IMR-90 (cell line): Measurements from ENCODE around the gene PNKP. TPM values are rescaled to one million over a fixed set of nuclear protein-coding genes. Genes with fewer than 3 reads are reported as not detected.

Source experiments
- ATAC-seq: fragments of 200-7000 bp; cut with Tn5 transposase; 2 replicates; pipeline ENCODE4 v1.9.1; 2020; ENCODE audit warnings: low read depth, mild to moderate bottlenecking, moderate library complexity
- BruUV-seq: library from RNA; stranded (reverse); fragments of 400-500 nt; replicated peaks from 2 replicates; lab custom pipeline; 2021; lab: Mats Ljungman, UMichigan
- CTCF ChIA-PET: fragments of 300-600 bp; formaldehyde crosslinking; extraction: SDS; loops from one replicate; lab custom pipeline; 2021; ENCODE audit warnings: antibody characterized with exemption; lab: Yijun Ruan, JAX
- POLR2A ChIA-PET: fragments of 300-600 bp; sonication (Branson Sonifier 250); formaldehyde crosslinking; loops from one replicate; lab custom pipeline; 2022; ENCODE audit warnings: antibody characterized with exemption; ENCODE audit not compliant: unreplicated experiment; lab: Charles Lee
- DNase-seq: peaks from one replicate; pipeline ENCODE4 v3.0.0; 2013
- H2AFZ ChIP-seq: replicated peaks from 2 replicates; pipeline ENCODE3; 2013; ENCODE audit warnings: low read length, mild to moderate bottlenecking; ENCODE audit not compliant: poor library complexity
- H2AK5ac ChIP-seq: 2 replicates; pipeline ENCODE4 v1.6.1; 2013; ENCODE audit warnings: low read depth, low read length, inconsistent platforms
- H2AK9ac ChIP-seq: replicated peaks from 2 replicates; pipeline ENCODE3; 2013; ENCODE audit warnings: mild to moderate bottlenecking, low read depth, low read length, moderate library complexity; ENCODE audit not compliant: poor library complexity
- H2BK120ac ChIP-seq: 2 replicates; pipeline ENCODE4 v1.6.1; 2013; ENCODE audit warnings: low read depth, low read length, inconsistent platforms
- H2BK15ac ChIP-seq: 3 replicates; pipeline ENCODE4 v1.6.1; 2013; ENCODE audit warnings: low read depth, low read length, inconsistent platforms
- H2BK20ac ChIP-seq: 2 replicates; pipeline ENCODE4 v1.6.1; 2013; ENCODE audit warnings: low read depth, mild to moderate bottlenecking, inconsistent platforms, low read length, moderate library complexity
- H2BK5ac ChIP-seq: 2 replicates; pipeline ENCODE4 v1.6.1; 2013; ENCODE audit warnings: mild to moderate bottlenecking, low read depth, low read length, inconsistent platforms; ENCODE audit not compliant: poor library complexity, severe bottlenecking
- H3K14ac ChIP-seq: replicated peaks from 2 replicates; pipeline ENCODE4 v1.6.1; 2013; ENCODE audit warnings: low read depth, low read length, inconsistent platforms
- H3K18ac ChIP-seq: 2 replicates; pipeline ENCODE4 v1.6.1; 2013; ENCODE audit warnings: low read depth, low read length, control low read depth
- H3K23ac ChIP-seq: 2 replicates; pipeline ENCODE4 v1.6.1; 2013; ENCODE audit warnings: low read depth, low read length, inconsistent platforms
- H3K27ac ChIP-seq: 2 replicates; pipeline ENCODE4 v1.5.1; 2013; ENCODE audit warnings: mild to moderate bottlenecking, control low read depth, low read length; ENCODE audit not compliant: insufficient read depth
- H3K27me3 ChIP-seq: 2 replicates; pipeline ENCODE4 v1.6.1; 2013; ENCODE audit warnings: low read length; ENCODE audit not compliant: control insufficient read depth, insufficient read depth
- H3K36me3 ChIP-seq: 2 replicates; pipeline ENCODE4 v1.6.1; 2013; ENCODE audit warnings: low read length, mixed read lengths; ENCODE audit not compliant: control insufficient read depth, insufficient read depth
- H3K4ac ChIP-seq: 2 replicates; pipeline ENCODE4 v1.6.1; 2013; ENCODE audit warnings: low read depth, low read length, inconsistent platforms
- H3K4me1 ChIP-seq: 2 replicates; pipeline ENCODE4 v1.6.1; 2013; ENCODE audit warnings: low read length, mixed read lengths; ENCODE audit not compliant: control insufficient read depth, insufficient read depth
- H3K4me2 ChIP-seq: 2 replicates; pipeline ENCODE4 v1.6.1; 2013; ENCODE audit warnings: low read depth, mild to moderate bottlenecking, control low read depth, low read length, moderate library complexity
- H3K4me3 ChIP-seq: 2 replicates; pipeline ENCODE4 v1.5.1; 2013; ENCODE audit warnings: low read depth, mild to moderate bottlenecking, control low read depth, low read length, moderate library complexity; ENCODE audit not compliant: insufficient read depth
- H3K56ac ChIP-seq: 2 replicates; pipeline ENCODE4 v1.6.1; 2013; ENCODE audit warnings: low read length, inconsistent platforms; ENCODE audit not compliant: insufficient read depth; ENCODE audit errors: extremely low read depth
- H3K79me1 ChIP-seq, 2 experiments: 2 replicates each; pipeline ENCODE4 v1.6.1; 2013; ENCODE audit warnings: low read length in 2 of 2, inconsistent platforms in 1 of 2, low read depth in 1 of 2
- H3K9ac ChIP-seq: 2 replicates; pipeline ENCODE4 v1.6.1; 2013; ENCODE audit warnings: low read depth, low read length, control low read depth
- H3K9me1 ChIP-seq: 2 replicates; pipeline ENCODE4 v1.6.1; 2013; ENCODE audit warnings: low read length, inconsistent platforms; ENCODE audit not compliant: insufficient read depth
- H3K9me3 ChIP-seq: 2 replicates; pipeline ENCODE4 v1.6.1; 2013; ENCODE audit warnings: low read length; ENCODE audit not compliant: control insufficient read depth, insufficient read depth
- H4K20me1 ChIP-seq: 2 replicates; pipeline ENCODE4 v1.6.1; 2013; ENCODE audit warnings: low read length, inconsistent platforms; ENCODE audit not compliant: insufficient read depth
- H4K5ac ChIP-seq: 2 replicates; pipeline ENCODE4 v1.6.1; 2013; ENCODE audit warnings: mild to moderate bottlenecking, low read depth, low read length, control low read depth
- H4K8ac ChIP-seq, 2 experiments: 2 replicates each; pipeline ENCODE4 v1.6.1; 2013; ENCODE audit warnings: low read depth in 2 of 2, low read length in 2 of 2, control low read depth in 1 of 2, inconsistent platforms in 1 of 2
- H4K91ac ChIP-seq: 2 replicates; pipeline ENCODE4 v1.6.1; 2013; ENCODE audit warnings: low read depth, low read length, inconsistent platforms; ENCODE audit not compliant: insufficient read depth
- BHLHE40 ChIP-seq: fragments of 150-350 bp; IDR thresholded peaks from 2 replicates; pipeline ENCODE4 v1.6.1; 2016; ENCODE audit warnings: mild to moderate bottlenecking, low read depth, low read length
- CHD1 ChIP-seq: IDR thresholded peaks from 2 replicates; pipeline ENCODE4 v1.6.1; 2012; ENCODE audit warnings: low read depth, low read length, improper control_type of control experiment
- ELK1 ChIP-seq: fragments of 150-350 bp; IDR thresholded peaks from 2 replicates; pipeline ENCODE4 v1.6.1; 2016; ENCODE audit warnings: low read depth, mild to moderate bottlenecking, low read length, moderate library complexity, borderline replicate concordance
- MAFK ChIP-seq: IDR thresholded peaks from 2 replicates; pipeline ENCODE4 v1.6.1; 2012; ENCODE audit warnings: low read depth, low read length, improper control_type of control experiment
- MAZ ChIP-seq: IDR thresholded peaks from 2 replicates; pipeline ENCODE4 v1.6.1; 2012; ENCODE audit warnings: low read depth, mild to moderate bottlenecking, low read length, improper control_type of control experiment, moderate library complexity, borderline replicate concordance
- MXI1 ChIP-seq: IDR thresholded peaks from 2 replicates; pipeline ENCODE4 v1.6.1; 2012; ENCODE audit warnings: low read depth, mild to moderate bottlenecking, low read length, moderate library complexity, borderline replicate concordance
- POLR2A ChIP-seq: IDR thresholded peaks from 2 replicates; pipeline ENCODE4 v1.6.1; 2012; ENCODE audit warnings: mild to moderate bottlenecking, low read depth, low read length
- RAD21 ChIP-seq: IDR thresholded peaks from 2 replicates; pipeline ENCODE4 v1.6.1; 2012; ENCODE audit warnings: low read length, improper control_type of control experiment
- RCOR1 ChIP-seq: IDR thresholded peaks from 2 replicates; pipeline ENCODE4 v1.6.1; 2012; ENCODE audit warnings: mild to moderate bottlenecking, low read length, improper control_type of control experiment; ENCODE audit not compliant: insufficient replicate concordance
- RFX5 ChIP-seq: IDR thresholded peaks from 2 replicates; pipeline ENCODE4 v1.8.0; 2012; ENCODE audit warnings: low read depth, mild to moderate bottlenecking, low read length, moderate library complexity
- SMC3 ChIP-seq: fragments of 150-350 bp; IDR thresholded peaks from 2 replicates; pipeline ENCODE4 v1.6.1; 2016; ENCODE audit warnings: low read depth, mild to moderate bottlenecking, antibody characterized with exemption, low read length, moderate library complexity
- WGBS, 2 experiments: methylation state at CpG; one replicate each; pipeline versions ENCODE4 v1.1.5 to v1.1.7; 2013; ENCODE audit warnings: missing lambda C conversion rate in 2 of 2; ENCODE audit not compliant: insufficient read length in 1 of 2; ENCODE audit errors: extremely low coverage in 2 of 2; 5-methylcytosine and 5-hydroxymethylcytosine counted together
- dilution Hi-C: fragments of 300-500 bp; cut with HindIII; formaldehyde crosslinking; loops from one replicate; pipeline ENCODE4 v1.14.3; 2018; ENCODE audit warnings: low sequenced_read_pairs; ENCODE audit not compliant: unreplicated experiment
- in situ Hi-C: fragments of 300-500 bp; cut with MboI; formaldehyde crosslinking; loops from 3 replicates; pipeline ENCODE4 v1.14.3; 2019; ENCODE audit warnings: low sequenced_read_pairs, inconsistent platforms, mixed read lengths
- intact Hi-C: fragments of 100-400 bp; cut with micrococcal nuclease; formaldehyde crosslinking; loops from 2 replicates; pipeline ENCODE4 v1.10.0; 2022
- polyA plus RNA-seq, 3 experiments: library from polyadenylated mRNA; depleted of rRNA; stranded (reverse); fragments of >200 nt; gene quantifications; 2 replicates each; pipeline ENCODE4 v1.2.3, GENCODE V29; 2012; ENCODE audit warnings: low replicate concordance in 1 of 3
- total RNA-seq: library from RNA; depleted of rRNA; stranded (reverse); fragments of >200 nt; gene quantifications from 2 replicates; pipeline ENCODE4 v1.2.3, GENCODE V29; 2012

Gene PNKP
- total and polyA plus RNA-seq, 2 of the 4 experiments (the other 2 are of a cell fraction), result 14.2 to 25.0 TPM

GRCh38 chr19:49870309-49870901, 3.0 kb upstream of the PNKP start:
- Histone ChIP-seq H2BK15ac (no peak overlapping the region; the same call in 2 of the 3 replicates), H3K4me2 (peak overlapping the region; percentile 94), H3K14ac (peak overlapping the region; percentile 98), H4K8ac (peak overlapping the region; percentile 84 to 98), H3K18ac (peak overlapping the region; percentile 17; the same call in 1 of the 2 replicates), H2AK5ac (peak overlapping the region; percentile 100), H3K27me3 (no peaks in the 10 kb centered on the region), H2AFZ (peak overlapping the region; percentile 87), H3K4me1 (peaks cover 8% of the 10 kb centered on the region), H3K4ac (peak overlapping the region; percentile 99), H3K4me3 (peak overlapping the region; percentile 43), H2BK20ac (no peak overlapping the region), H4K5ac (peak overlapping the region; percentile 99), H2BK120ac (peak overlapping the region; percentile 64), H3K36me3 (peaks cover 7% of the 10 kb centered on the region; the same call in 1 of the 2 replicates), H3K56ac (peak overlapping the region; percentile 14; the same call in 1 of the 2 replicates), H2BK5ac (peak overlapping the region; percentile 74), H4K20me1 (no peaks in the 10 kb centered on the region), H3K79me1 (peaks cover 15 to 60% of the 10 kb centered on the region in 2 experiments), H4K91ac (peak overlapping the region; percentile 72), H2AK9ac (peak overlapping the region; percentile 94), H3K23ac (peak overlapping the region; percentile 94), H3K27ac (peak overlapping the region; percentile 74), H3K9me3 (no peaks in the 10 kb centered on the region), H3K9me1 (peaks cover 12% of the 10 kb centered on the region), H3K9ac (peak overlapping the region; percentile 66)
- dilution Hi-C loops (no loop called here), in situ Hi-C loops (no loop called here), intact Hi-C loops (no loop called here)
- TF ChIP-seq RAD21 (no peak), MAZ (no peak), MXI1 (no peak), RCOR1 (no peak), ELK1 (no peak), RFX5 (no peak), BHLHE40 (no peak), MAFK (no peak), POLR2A (no peak), CHD1 (no peak), SMC3 (no peak)
- DNase-seq (no peak), ATAC-seq (no peak)
- WGBS, 2 experiments, result 77% methylated on average over 6 of the region's 15 CpGs; no CpG with 5 or more reads in 1 of the 2 experiments
- CTCF ChIA-PET, result no interaction called here
- no TSS peak for BruUV-seq
- POLR2A ChIA-PET, result no interaction called here
